PFSK-1 (cell line): Measurements from ENCODE around the gene SHD. TPM values are rescaled to one million over a fixed set of nuclear protein-coding genes. Genes with fewer than 3 reads are reported as not detected.

Experiments
- FOXP2 ChIP-seq: optimal IDR thresholded peaks from 2 replicates; pipeline ENCODE3; 2011; ENCODE audit warnings: borderline replicate concordance, control low read depth, inconsistent platforms; ENCODE audit not compliant: insufficient read depth; ENCODE audit errors: extremely low read length, extremely low read depth
- POLR2AphosphoS5 ChIP-seq: IDR thresholded peaks from 2 replicates; pipeline ENCODE4 v1.6.1; 2012; ENCODE audit warnings: low read depth, mild to moderate bottlenecking, control low read depth, low read length, moderate library complexity
- REST ChIP-seq, 2 experiments: IDR thresholded peaks; 2 replicates each; pipeline versions ENCODE4 v1.6.1 to v1.8.0; 2011 to 2012; ENCODE audit warnings: low read depth in 2 of 2, low read length in 2 of 2, control low read depth in 1 of 2, inconsistent platforms in 1 of 2, mild to moderate bottlenecking in 1 of 2, moderate library complexity in 1 of 2; ENCODE audit not compliant: insufficient read depth in 1 of 2
- SIN3A ChIP-seq: IDR thresholded peaks from 2 replicates; pipeline ENCODE4 v1.6.1; 2012; ENCODE audit warnings: mild to moderate bottlenecking, low read length, moderate library complexity, borderline replicate concordance; ENCODE audit not compliant: insufficient read depth
- TAF1 ChIP-seq: IDR thresholded peaks from 2 replicates; pipeline ENCODE4 v1.6.1; 2012; ENCODE audit warnings: low read length, control low read depth, borderline replicate concordance; ENCODE audit not compliant: insufficient read depth
- polyA plus RNA-seq: library from polyadenylated mRNA; unstranded; fragments of >200 nt; gene quantifications from one replicate; pipeline ENCODE4 v1.2.1, GENCODE V29; 2012; ENCODE audit warnings: low read depth, missing spikeins; ENCODE audit not compliant: insufficient read length

The SHD gene, protein sequence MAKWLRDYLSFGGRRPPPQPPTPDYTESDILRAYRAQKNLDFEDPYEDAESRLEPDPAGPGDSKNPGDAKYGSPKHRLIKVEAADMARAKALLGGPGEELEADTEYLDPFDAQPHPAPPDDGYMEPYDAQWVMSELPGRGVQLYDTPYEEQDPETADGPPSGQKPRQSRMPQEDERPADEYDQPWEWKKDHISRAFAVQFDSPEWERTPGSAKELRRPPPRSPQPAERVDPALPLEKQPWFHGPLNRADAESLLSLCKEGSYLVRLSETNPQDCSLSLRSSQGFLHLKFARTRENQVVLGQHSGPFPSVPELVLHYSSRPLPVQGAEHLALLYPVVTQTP
- polyA plus RNA-seq: not detected

GRCh38 chr19:4278419-4279266 lies at the start of gene SHD:
Gene SHD (plus strand): TSS chr19:4279266. CDS start chr19:4280064, 798 bp downstream.
- TF ChIP-seq SIN3A: no peak

DNA sequence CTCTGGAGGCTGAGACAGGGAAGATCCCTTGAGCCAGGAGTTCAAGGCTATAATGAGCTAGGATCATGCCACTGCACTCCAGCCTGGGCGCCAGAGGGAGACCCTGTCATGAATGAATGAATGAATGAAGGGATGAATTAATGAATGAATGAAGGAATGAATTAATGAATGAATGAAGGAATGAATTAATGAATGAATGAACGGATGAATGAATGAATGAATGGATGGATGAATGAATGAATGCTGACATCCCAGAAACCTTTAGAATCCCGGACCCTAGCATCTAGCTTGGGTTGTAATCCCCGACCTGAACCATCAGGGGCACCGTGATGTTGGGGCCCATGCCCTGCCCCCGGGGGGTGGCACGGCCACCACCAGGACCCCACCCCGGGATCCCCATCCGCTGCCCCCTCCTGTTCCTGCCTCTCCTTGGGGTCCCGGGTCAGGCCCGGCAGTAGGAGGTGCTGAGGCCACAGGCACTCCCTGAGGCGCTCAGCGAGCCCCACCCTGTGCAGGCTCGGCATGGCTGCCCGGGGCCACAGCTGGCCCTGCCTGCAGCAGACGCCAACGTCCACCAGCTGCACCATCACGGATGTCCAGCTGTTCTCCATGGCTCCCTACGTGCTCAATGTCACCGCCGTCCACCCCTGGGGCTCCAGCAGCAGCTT lies 46.3 kb upstream of the SHD start:
- TF ChIP-seq POLR2AphosphoS5 (no peak), SIN3A (no peak), REST (IDR thresholded peaks at IDR 0.05; ENCODE audit: insufficient read depth in 1 of 2, low read depth in 2 of 2, low read length in 2 of 2) (no peak), FOXP2 (no peak), TAF1 (no peak)

DNA sequence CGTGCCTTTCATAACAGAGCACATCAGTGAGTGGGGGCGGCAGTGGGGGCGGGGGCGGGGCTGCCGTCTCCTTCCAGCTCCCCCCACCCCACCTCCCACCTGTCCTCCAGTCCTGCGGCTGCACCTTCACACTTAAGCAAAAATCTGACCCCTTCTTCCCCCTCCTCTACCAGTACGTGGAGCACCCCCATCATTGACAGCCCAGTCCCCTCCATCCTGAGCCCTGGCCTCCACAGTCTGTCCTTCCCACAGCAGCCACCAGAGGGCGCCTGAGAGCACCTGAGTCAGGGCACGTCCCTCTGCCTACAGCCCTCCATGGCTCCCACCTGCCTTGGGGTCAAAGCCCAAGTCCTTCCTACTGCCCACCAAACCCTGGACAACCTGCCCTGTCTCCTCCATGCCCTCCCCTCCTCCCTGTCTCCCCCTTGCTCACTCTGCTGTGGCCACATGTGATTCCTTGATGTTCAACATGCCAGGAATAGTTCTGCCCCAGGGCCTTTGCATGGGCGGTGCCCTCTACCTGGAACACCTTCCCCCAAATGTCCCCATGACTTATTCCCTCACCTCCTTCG lies 45.7 kb upstream of the SHD start:
- no peak for TF ChIP-seq SIN3A
- TF ChIP-seq FOXP2: no peak
- no peak for TF ChIP-seq POLR2AphosphoS5
- no peak for TF ChIP-seq TAF1
- TF ChIP-seq REST (IDR thresholded peaks at IDR 0.05; ENCODE audit: insufficient read depth in 1 of 2, low read depth in 2 of 2, low read length in 2 of 2): no peak

DNA sequence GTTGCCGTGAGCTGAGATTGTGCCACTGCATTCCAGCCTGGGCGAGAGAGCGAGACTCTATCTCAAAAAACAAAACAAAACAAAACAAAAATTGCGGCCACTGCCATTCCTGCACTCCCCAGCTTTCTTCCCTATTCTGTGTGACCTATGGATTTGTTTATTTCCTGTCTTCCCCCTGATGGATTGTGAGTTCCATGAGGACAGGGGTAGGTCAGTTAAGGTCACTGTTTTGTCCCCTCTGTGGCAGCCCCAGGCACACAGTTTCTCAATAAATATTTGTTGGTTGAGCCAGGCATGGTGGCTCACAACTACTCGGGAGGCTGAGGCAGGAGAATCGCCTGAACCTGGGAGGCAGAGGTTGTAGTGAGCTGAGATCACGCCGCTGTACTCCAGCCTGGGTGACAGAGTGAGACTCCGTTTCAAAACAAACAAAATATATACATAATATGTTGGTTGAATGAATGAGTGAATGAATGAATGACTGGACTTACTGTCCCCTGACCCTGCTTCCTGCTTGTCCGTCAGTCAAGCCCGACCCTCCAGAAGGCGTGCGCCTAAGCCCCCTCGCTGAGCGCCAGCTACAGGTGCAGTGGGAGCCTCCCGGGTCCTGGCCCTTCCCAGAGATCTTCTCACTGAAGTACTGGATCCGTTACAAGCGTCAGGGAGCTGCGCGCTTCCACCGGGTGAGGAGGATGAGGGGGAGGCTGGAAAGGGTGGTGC lies 44.8 kb upstream of the SHD start:
- TF ChIP-seq POLR2AphosphoS5 (no peak), REST (IDR thresholded peaks at IDR 0.05; ENCODE audit: insufficient read depth in 1 of 2, low read depth in 2 of 2, low read length in 2 of 2) (no peak)

DNA sequence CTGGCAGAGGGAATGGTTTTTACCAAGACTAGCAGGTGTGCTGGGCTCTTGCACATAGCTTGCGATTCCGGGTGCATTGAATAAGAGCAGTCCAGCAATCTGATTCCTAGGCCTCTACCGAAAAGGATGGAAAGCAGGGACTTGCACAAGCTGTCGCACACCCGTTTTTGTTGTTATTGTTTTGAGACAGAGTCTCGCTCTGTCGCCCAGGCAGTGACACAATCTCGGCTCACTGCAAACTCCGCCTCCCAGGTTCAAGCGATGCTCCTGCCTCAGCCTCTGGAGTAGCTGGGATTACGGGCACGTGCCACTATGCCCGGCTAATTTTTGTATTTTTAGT lies 44.2 kb upstream of the SHD start:
- TF ChIP-seq POLR2AphosphoS5: no peak
- no peak for TF ChIP-seq REST (IDR thresholded peaks at IDR 0.05; ENCODE audit: insufficient read depth in 1 of 2, low read depth in 2 of 2, low read length in 2 of 2)
- no peak for TF ChIP-seq SIN3A
- TF ChIP-seq TAF1: no peak
- TF ChIP-seq FOXP2: no peak
